ENCODE results near the gene MAP3K12.

Gene MAP3K12

GRCh38 chr12:53480491-53481442, 18.5 kb downstream of the MAP3K12 start:
- TF ChIP-seq CEBPB (IDR thresholded peaks at IDR 0.05) (no peak), EGR1 (IDR thresholded peaks at IDR 0.05) (no peak), TAF1 (IDR thresholded peaks at IDR 0.05; ENCODE audit: low read depth) (no peak), YY1 (IDR thresholded peaks at IDR 0.05; ENCODE audit: low read depth) (no peak), MAX (IDR thresholded peaks at IDR 0.05) (no peak), EP300 (IDR thresholded peaks at IDR 0.05; ENCODE audit: borderline replicate concordance) (no peak), TCF12 (IDR thresholded peaks at IDR 0.05; ENCODE audit: low read depth) (no peak), NFIC (IDR thresholded peaks at IDR 0.05) (no peak), FOXM1 (IDR thresholded peaks at IDR 0.05; ENCODE audit: borderline replicate concordance, low read depth) (no peak), TEAD4 (IDR thresholded peaks at IDR 0.05) (no peak), USF1 (IDR thresholded peaks at IDR 0.05) (no peak), ZBTB7A (IDR thresholded peaks at IDR 0.05; ENCODE audit: low read depth) (no peak), REST (IDR thresholded peaks at IDR 0.05; ENCODE audit: low read depth) (no peak), CREB1 (IDR thresholded peaks at IDR 0.05; ENCODE audit: low read depth) (no peak), RAD21 (IDR thresholded peaks at IDR 0.05; ENCODE audit: low read depth) (no peak)

- no peak for TF ChIP-seq CREB1 (IDR thresholded peaks at IDR 0.05; ENCODE audit: low read depth)
- no peak for TF ChIP-seq EGR1 (IDR thresholded peaks at IDR 0.05)
- TF ChIP-seq CEBPB (IDR thresholded peaks at IDR 0.05) = no peak
- no peak for TF ChIP-seq EP300 (IDR thresholded peaks at IDR 0.05; ENCODE audit: borderline replicate concordance)
- TF ChIP-seq USF1 (IDR thresholded peaks at IDR 0.05) = no peak
- no peak for TF ChIP-seq TEAD4 (IDR thresholded peaks at IDR 0.05)
- no peak for TF ChIP-seq ZBTB7A (IDR thresholded peaks at IDR 0.05; ENCODE audit: low read depth)
- TF ChIP-seq RAD21 (IDR thresholded peaks at IDR 0.05; ENCODE audit: low read depth) = no peak
- no peak for TF ChIP-seq YY1 (IDR thresholded peaks at IDR 0.05; ENCODE audit: low read depth)
Measured at GRCh38 chr12:53479331-53479730, 19.9 kb downstream of the MAP3K12 start.

- no peak for TF ChIP-seq MAX (IDR thresholded peaks at IDR 0.05)
- TF ChIP-seq TCF12 (IDR thresholded peaks at IDR 0.05; ENCODE audit: low read depth) = no peak
- TF ChIP-seq NFIC (IDR thresholded peaks at IDR 0.05) = no peak
Measured at GRCh38 chr12:53478865-53479264, 20.4 kb downstream of the MAP3K12 start.

- TF ChIP-seq TEAD4 (IDR thresholded peaks at IDR 0.05) (no peak), CREB1 (IDR thresholded peaks at IDR 0.05; ENCODE audit: low read depth) (no peak), ZBTB7A (IDR thresholded peaks at IDR 0.05; ENCODE audit: low read depth) (no peak), YY1 (IDR thresholded peaks at IDR 0.05; ENCODE audit: low read depth) (no peak), EGR1 (IDR thresholded peaks at IDR 0.05) (no peak), REST (IDR thresholded peaks at IDR 0.05; ENCODE audit: low read depth) (no peak), TCF12 (IDR thresholded peaks at IDR 0.05; ENCODE audit: low read depth) (no peak), TAF1 (IDR thresholded peaks at IDR 0.05; ENCODE audit: low read depth) (no peak), MAX (IDR thresholded peaks at IDR 0.05) (no peak), USF1 (IDR thresholded peaks at IDR 0.05) (no peak), FOXM1 (IDR thresholded peaks at IDR 0.05; ENCODE audit: borderline replicate concordance, low read depth) (no peak), EP300 (IDR thresholded peaks at IDR 0.05; ENCODE audit: borderline replicate concordance) (no peak), CEBPB (IDR thresholded peaks at IDR 0.05) (no peak), RAD21 (IDR thresholded peaks at IDR 0.05; ENCODE audit: low read depth) (no peak; the same call in 1 of the 2 replicates), NFIC (IDR thresholded peaks at IDR 0.05) (no peak)
Measured at GRCh38 chr12:53476769-53477209, 22.5 kb downstream of the MAP3K12 start.

- TF ChIP-seq EP300 (IDR thresholded peaks at IDR 0.05; ENCODE audit: borderline replicate concordance) (no peak), ZBTB7A (IDR thresholded peaks at IDR 0.05; ENCODE audit: low read depth) (no peak), TEAD4 (IDR thresholded peaks at IDR 0.05) (no peak), TCF12 (IDR thresholded peaks at IDR 0.05; ENCODE audit: low read depth) (no peak), MAX (IDR thresholded peaks at IDR 0.05) (no peak), NFIC (IDR thresholded peaks at IDR 0.05) (no peak), FOXM1 (IDR thresholded peaks at IDR 0.05; ENCODE audit: borderline replicate concordance, low read depth) (no peak), TAF1 (IDR thresholded peaks at IDR 0.05; ENCODE audit: low read depth) (no peak), RAD21 (IDR thresholded peaks at IDR 0.05; ENCODE audit: low read depth) (no peak), CREB1 (IDR thresholded peaks at IDR 0.05; ENCODE audit: low read depth) (no peak), USF1 (IDR thresholded peaks at IDR 0.05) (no peak), CEBPB (IDR thresholded peaks at IDR 0.05) (no peak), YY1 (IDR thresholded peaks at IDR 0.05; ENCODE audit: low read depth) (no peak), EGR1 (IDR thresholded peaks at IDR 0.05) (no peak), REST (IDR thresholded peaks at IDR 0.05; ENCODE audit: low read depth) (no peak)
Measured at GRCh38 chr12:53474819-53475218, 24.4 kb downstream of the MAP3K12 start.

Measured in Ishikawa (cell line).